GM13976 (cell line): ENCODE results near the gene NKAIN2.

Experiments
- DNase-seq: peaks from one replicate; pipeline ENCODE4 v3.0.0; 2012; ENCODE audit warnings: low spot score
- CTCF ChIP-seq: IDR thresholded peaks from 2 replicates; pipeline ENCODE4 v1.5.1; 2012; ENCODE audit warnings: borderline replicate concordance, mild to moderate bottlenecking; ENCODE audit not compliant: insufficient read depth; ENCODE audit errors: extremely low read depth, missing control alignments, control extremely low read depth
- in situ Hi-C: fragments of 300-500 bp; cut with MboI; formaldehyde crosslinking; loops from one replicate; pipeline ENCODE4 v1.12.0; 2022; ENCODE audit warnings: low sequenced_read_pairs, mixed read lengths, inconsistent platforms; ENCODE audit not compliant: unreplicated experiment

NKAIN2 gene

GRCh38 chr6:124854338-124854922, 1050.8 kb downstream of the NKAIN2 start:
- in situ Hi-C loops: no loop called here
- no peak for TF ChIP-seq CTCF
- DNase-seq: no peak

- in situ Hi-C loops: no loop called here
- TF ChIP-seq CTCF: no peak
- no peak for DNase-seq
Measured at GRCh38 chr6:124857746-124858145, 1054.1 kb downstream of the NKAIN2 start.

GRCh38 chr6:124858564-124858963, 1054.9 kb downstream of the NKAIN2 start:
- in situ Hi-C loops: no loop called here
- DNase-seq: no peak
- TF ChIP-seq CTCF: no peak

GRCh38 chr6:124859366-124859765, 1055.7 kb downstream of the NKAIN2 start:
- TF ChIP-seq CTCF: no peak
- in situ Hi-C loops: no loop called here
- DNase-seq: no peak

GRCh38 chr6:124866040-124866439, 1062.4 kb downstream of the NKAIN2 start:
- in situ Hi-C loops: no loop called here
- DNase-seq: no peak
- no peak for TF ChIP-seq CTCF

GRCh38 chr6:124867121-124867520, 1063.5 kb downstream of the NKAIN2 start:
- TF ChIP-seq CTCF: no peak
- no peak for DNase-seq
- in situ Hi-C loops: no loop called here

- in situ Hi-C loops: no loop called here
- no peak for TF ChIP-seq CTCF
- DNase-seq: no peak
Measured at GRCh38 chr6:124868481-124868880, 1064.8 kb downstream of the NKAIN2 start.
